Smooth muscle cell (in vitro differentiated cells): ENCODE data around the gene TLE5. TPM values are rescaled to one million over a fixed set of nuclear protein-coding genes. Genes with fewer than 3 reads are reported as not detected.

Experiments used
- DNase-seq: peaks from one replicate; lab custom pipeline; 2025; ENCODE audit not compliant: unreplicated experiment; lab: John Stamatoyannopoulos, UW
- H2AFZ ChIP-seq: fragments of 200-600 bp; sonication (generic); 2 replicates; pipeline ENCODE4 v1.6.0; 2016; ENCODE audit warnings: antibody characterized with exemption, low read depth, mild to moderate bottlenecking
- H3F3A ChIP-seq: fragments of 200-600 bp; sonication (generic); 2 replicates; pipeline ENCODE4 v1.6.0; 2017; ENCODE audit warnings: antibody characterized with exemption, low read depth
- H3K27ac ChIP-seq: fragments of 200-600 bp; sonication (generic); 2 replicates; pipeline ENCODE4 v1.5.1; 2016; ENCODE audit warnings: low read depth, mild to moderate bottlenecking
- H3K27me3 ChIP-seq: fragments of 200-600 bp; sonication (generic); 2 replicates; pipeline ENCODE4 v1.6.1; 2016; ENCODE audit warnings: low read depth, mild to moderate bottlenecking
- H3K36me3 ChIP-seq: fragments of 200-600 bp; sonication (generic); 2 replicates; pipeline ENCODE4 v1.5.1; 2016; ENCODE audit warnings: low read depth
- H3K4me1 ChIP-seq: fragments of 200-600 bp; sonication (generic); 2 replicates; pipeline ENCODE4 v1.5.1; 2016; ENCODE audit warnings: low read depth
- H3K4me2 ChIP-seq: fragments of 200-600 bp; sonication (generic); 2 replicates; pipeline ENCODE4 v1.6.0; 2016; ENCODE audit warnings: mild to moderate bottlenecking
- H3K4me3 ChIP-seq: fragments of 200-600 bp; sonication (generic); 2 replicates; pipeline ENCODE4 v1.5.1; 2016; ENCODE audit warnings: mild to moderate bottlenecking
- H3K79me2 ChIP-seq: fragments of 200-600 bp; sonication (generic); 2 replicates; pipeline ENCODE4 v1.6.0; 2016; ENCODE audit warnings: low read depth, mild to moderate bottlenecking
- H3K9ac ChIP-seq: fragments of 200-600 bp; sonication (generic); 2 replicates; pipeline ENCODE4 v1.6.0; 2016; ENCODE audit warnings: low read depth
- H3K9me3 ChIP-seq: fragments of 200-600 bp; sonication (generic); replicated peaks from 2 replicates; pipeline ENCODE4 v1.5.1; 2016; ENCODE audit warnings: low read depth
- H4K20me1 ChIP-seq: fragments of 200-600 bp; sonication (generic); 2 replicates; pipeline ENCODE4 v1.6.0; 2016; ENCODE audit warnings: low read depth
- WGBS: methylation state at CpG from one replicate; pipeline ENCODE4 v1.1.7; 2016; ENCODE audit warnings: low lambda C conversion rate; 5-methylcytosine and 5-hydroxymethylcytosine counted together
- polyA plus RNA-seq: library from polyadenylated mRNA; unstranded; fragments of >200 nt; fragmentation: Nextera tagmentation; extraction: Ambion mirVana; gene quantifications from 2 replicates; pipeline ENCODE4 v1.2.1, GENCODE V29; 2016
- total RNA-seq: library from RNA; depleted of rRNA; stranded (reverse); fragments of >200 nt; gene quantifications from 2 replicates; pipeline ENCODE4 v1.2.3, GENCODE V29; 2014
- TF ChIP-seq, protein P1 (sequence below): fragments of 200-600 bp; sonication (generic); IDR thresholded peaks from 2 replicates; pipeline ENCODE4 v1.5.1; 2017; ENCODE audit warnings: borderline replicate concordance, mild to moderate bottlenecking, antibody characterized with exemption; ENCODE audit not compliant: insufficient read depth, poor library complexity, severe bottlenecking

TLE5 gene
- total and polyA plus RNA-seq, 2 experiments from 2014 or later, result 146 to 274 TPM

GRCh38 chr19:3005345-3005744 lies 57.0 kb downstream of the TLE5 start:
- DNase-seq, result no peak
- no peak overlapping the region for H3K27ac ChIP-seq
- H4K20me1 ChIP-seq, result no peaks in the 10 kb centered on the region
- H3K4me1 ChIP-seq, result no peaks in the 10 kb centered on the region
- H3K9me3 ChIP-seq, result no peaks in the 10 kb centered on the region
- no peaks in the 10 kb centered on the region for H3K79me2 ChIP-seq
- no peaks in the 10 kb centered on the region for H3K27me3 ChIP-seq
- H3K4me2 ChIP-seq, result no peak overlapping the region
- H2AFZ ChIP-seq, result no peak overlapping the region
- no peaks in the 10 kb centered on the region for H3F3A ChIP-seq
- H3K36me3 ChIP-seq, result no peaks in the 10 kb centered on the region
- WGBS, result 93% methylated on average over 18 of the region's 18 CpGs
- no peak overlapping the region for H3K9ac ChIP-seq
- no peak overlapping the region for H3K4me3 ChIP-seq
- TF ChIP-seq, protein P1, sequence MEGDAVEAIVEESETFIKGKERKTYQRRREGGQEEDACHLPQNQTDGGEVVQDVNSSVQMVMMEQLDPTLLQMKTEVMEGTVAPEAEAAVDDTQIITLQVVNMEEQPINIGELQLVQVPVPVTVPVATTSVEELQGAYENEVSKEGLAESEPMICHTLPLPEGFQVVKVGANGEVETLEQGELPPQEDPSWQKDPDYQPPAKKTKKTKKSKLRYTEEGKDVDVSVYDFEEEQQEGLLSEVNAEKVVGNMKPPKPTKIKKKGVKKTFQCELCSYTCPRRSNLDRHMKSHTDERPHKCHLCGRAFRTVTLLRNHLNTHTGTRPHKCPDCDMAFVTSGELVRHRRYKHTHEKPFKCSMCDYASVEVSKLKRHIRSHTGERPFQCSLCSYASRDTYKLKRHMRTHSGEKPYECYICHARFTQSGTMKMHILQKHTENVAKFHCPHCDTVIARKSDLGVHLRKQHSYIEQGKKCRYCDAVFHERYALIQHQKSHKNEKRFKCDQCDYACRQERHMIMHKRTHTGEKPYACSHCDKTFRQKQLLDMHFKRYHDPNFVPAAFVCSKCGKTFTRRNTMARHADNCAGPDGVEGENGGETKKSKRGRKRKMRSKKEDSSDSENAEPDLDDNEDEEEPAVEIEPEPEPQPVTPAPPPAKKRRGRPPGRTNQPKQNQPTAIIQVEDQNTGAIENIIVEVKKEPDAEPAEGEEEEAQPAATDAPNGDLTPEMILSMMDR, result no peak

DNA sequence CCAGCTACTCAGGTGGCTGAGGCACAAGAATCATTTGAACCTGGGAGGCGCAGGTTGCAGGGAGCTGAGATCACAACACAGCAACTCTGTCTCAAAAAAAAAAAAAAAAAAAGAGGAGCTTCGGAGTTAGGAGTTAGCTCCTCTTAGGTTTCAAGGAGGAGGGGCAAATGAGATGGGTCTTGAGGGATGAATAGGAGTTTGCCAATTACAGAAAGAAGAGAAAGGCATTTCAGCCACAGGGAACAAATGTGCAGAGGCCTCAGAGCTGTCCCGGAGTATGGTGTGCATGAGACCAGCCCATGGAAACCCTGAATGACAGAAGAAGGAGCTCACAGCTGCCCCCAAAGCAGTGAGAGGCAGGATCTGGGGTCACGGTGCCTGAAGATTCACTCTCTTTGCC lies 57.8 kb downstream of the TLE5 start:
- no peak overlapping the region for H3K27ac ChIP-seq
- no peaks in the 10 kb centered on the region for H3K79me2 ChIP-seq

GRCh38 chr19:3003046-3003445 lies 59.2 kb downstream of the TLE5 start:
- Histone ChIP-seq H3K36me3 (no peaks in the 10 kb centered on the region), H3K27me3 (no peaks in the 10 kb centered on the region), H4K20me1 (no peaks in the 10 kb centered on the region), H3K4me1 (no peaks in the 10 kb centered on the region), H3K9me3 (no peaks in the 10 kb centered on the region), H3K27ac (no peak overlapping the region), H3K4me3 (no peak overlapping the region), H3F3A (no peaks in the 10 kb centered on the region), H3K79me2 (no peaks in the 10 kb centered on the region), H2AFZ (no peak overlapping the region), H3K4me2 (no peak overlapping the region), H3K9ac (no peak overlapping the region)
- 93% methylated on average over 7 of the region's 7 CpGs for WGBS
- TF ChIP-seq, protein P1, result no peak
- no peak for DNase-seq

More for the DNA sequence above, 57.8 kb downstream of the TLE5 start:
- no peaks in the 10 kb centered on the region for H3K36me3 ChIP-seq
- H3K4me3 ChIP-seq, result no peak overlapping the region
- TF ChIP-seq, protein P1, result no peak
- WGBS, result 84% methylated on average over 4 of the region's 4 CpGs
- H3F3A ChIP-seq, result no peaks in the 10 kb centered on the region
- H2AFZ ChIP-seq, result no peak overlapping the region
- no peaks in the 10 kb centered on the region for H3K4me1 ChIP-seq
- no peak for DNase-seq
- H3K9ac ChIP-seq, result no peak overlapping the region
- H4K20me1 ChIP-seq, result no peaks in the 10 kb centered on the region
- no peaks in the 10 kb centered on the region for H3K9me3 ChIP-seq
- H3K27me3 ChIP-seq, result no peaks in the 10 kb centered on the region
- H3K4me2 ChIP-seq, result no peak overlapping the region

Other genes starting within 250 kb of the TLE5 start
- 3.0 and 4.8 TPM in 2 replicates for gene ZNF554, start 242.6 kb downstream of the TLE5 start, total RNA-seq
- 2.3 and 4.6 TPM in 2 replicates for gene ZNF554, start 242.6 kb downstream of the TLE5 start, polyA plus RNA-seq
- gene ZNF555, start 221.0 kb downstream of the TLE5 start, total RNA-seq, result 4.9 and 10.0 TPM in 2 replicates
- gene ZNF555, start 221.0 kb downstream of the TLE5 start, polyA plus RNA-seq, result 3.2 and 6.1 TPM in 2 replicates
- gene ZNF556, start 195.2 kb downstream of the TLE5 start, total RNA-seq, result 0.04 TPM in 1 of 2 replicates, not detected in the other
- gene ZNF556, start 195.2 kb downstream of the TLE5 start, polyA plus RNA-seq, result not detected in 2 replicates
- 1.2 and 2.3 TPM in 2 replicates for gene ZNF57, start 161.6 kb downstream of the TLE5 start, total RNA-seq
- gene ZNF57, start 161.6 kb downstream of the TLE5 start, polyA plus RNA-seq, result 0.40 and 1.7 TPM in 2 replicates
- 2.5 and 4.5 TPM in 2 replicates for gene ZNF77, start 117.5 kb downstream of the TLE5 start, total RNA-seq
- 2.3 and 3.5 TPM in 2 replicates for gene ZNF77, start 117.5 kb downstream of the TLE5 start, polyA plus RNA-seq
- 0.27 and 4.1 TPM in 2 replicates for gene TLE6, start 84.9 kb downstream of the TLE5 start, total RNA-seq
- 0.70 and 3.2 TPM in 2 replicates for gene TLE6, start 84.9 kb downstream of the TLE5 start, polyA plus RNA-seq
- 7.1 and 7.7 TPM in 2 replicates for gene TLE2, start 33.2 kb downstream of the TLE5 start, total RNA-seq
- 13.6 and 14.9 TPM in 2 replicates for gene TLE2, start 33.2 kb downstream of the TLE5 start, polyA plus RNA-seq
- gene GNA11, start 31.9 kb upstream of the TLE5 start, total RNA-seq, result 16.3 and 16.9 TPM in 2 replicates
- gene GNA11, start 31.9 kb upstream of the TLE5 start, polyA plus RNA-seq, result 57.4 and 71.5 TPM in 2 replicates
- 1.5 and 1.8 TPM in 2 replicates for gene GNA15, start 73.5 kb upstream of the TLE5 start, total RNA-seq
- 0.43 and 1.2 TPM in 2 replicates for gene GNA15, start 73.5 kb upstream of the TLE5 start, polyA plus RNA-seq
- gene S1PR4, start 116.3 kb upstream of the TLE5 start, total RNA-seq, result not detected in 2 replicates
- not detected in 2 replicates for gene S1PR4, start 116.3 kb upstream of the TLE5 start, polyA plus RNA-seq
- gene NCLN, start 123.4 kb upstream of the TLE5 start, total RNA-seq, result 24.2 and 44.5 TPM in 2 replicates
- gene NCLN, start 123.4 kb upstream of the TLE5 start, polyA plus RNA-seq, result 95.9 and 97.4 TPM in 2 replicates
- not detected in 2 replicates for gene CELF5, start 162.2 kb upstream of the TLE5 start, total RNA-seq
- gene CELF5, start 162.2 kb upstream of the TLE5 start, polyA plus RNA-seq, result 0.18 TPM in 1 of 2 replicates, not detected in the other